Right kidney (tissue), 1 donor: ENCODE data around the gene IL1RAPL1.

ENCODE experiments used
- DNase-seq: peaks from one replicate; pipeline ENCODE4 v3.0.0-alpha.2; 2016

IL1RAPL1 gene

GRCh38 chrX:29798469-29798868 lies 1211.2 kb downstream of the IL1RAPL1 start:
- no peak for DNase-seq

DNA sequence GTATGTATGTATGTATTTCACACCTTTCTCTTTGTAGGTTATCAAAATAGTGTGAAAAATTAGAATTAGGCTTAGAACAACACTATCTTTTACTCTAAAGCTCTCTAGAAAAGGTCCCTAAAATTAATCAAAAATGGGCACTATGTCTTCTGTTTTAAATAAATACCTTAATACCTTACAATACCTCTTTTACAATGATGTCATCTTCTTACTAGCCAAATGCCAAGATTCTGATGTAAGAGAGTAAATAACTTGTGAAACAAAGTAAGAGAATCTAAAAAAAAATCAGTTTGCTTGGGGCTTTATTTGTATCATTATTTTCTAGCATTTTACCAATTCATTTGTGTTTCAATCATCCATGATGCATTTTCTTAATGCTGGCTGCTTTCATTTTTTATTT lies 1225.9 kb downstream of the IL1RAPL1 start:
- no peak for DNase-seq

DNA sequence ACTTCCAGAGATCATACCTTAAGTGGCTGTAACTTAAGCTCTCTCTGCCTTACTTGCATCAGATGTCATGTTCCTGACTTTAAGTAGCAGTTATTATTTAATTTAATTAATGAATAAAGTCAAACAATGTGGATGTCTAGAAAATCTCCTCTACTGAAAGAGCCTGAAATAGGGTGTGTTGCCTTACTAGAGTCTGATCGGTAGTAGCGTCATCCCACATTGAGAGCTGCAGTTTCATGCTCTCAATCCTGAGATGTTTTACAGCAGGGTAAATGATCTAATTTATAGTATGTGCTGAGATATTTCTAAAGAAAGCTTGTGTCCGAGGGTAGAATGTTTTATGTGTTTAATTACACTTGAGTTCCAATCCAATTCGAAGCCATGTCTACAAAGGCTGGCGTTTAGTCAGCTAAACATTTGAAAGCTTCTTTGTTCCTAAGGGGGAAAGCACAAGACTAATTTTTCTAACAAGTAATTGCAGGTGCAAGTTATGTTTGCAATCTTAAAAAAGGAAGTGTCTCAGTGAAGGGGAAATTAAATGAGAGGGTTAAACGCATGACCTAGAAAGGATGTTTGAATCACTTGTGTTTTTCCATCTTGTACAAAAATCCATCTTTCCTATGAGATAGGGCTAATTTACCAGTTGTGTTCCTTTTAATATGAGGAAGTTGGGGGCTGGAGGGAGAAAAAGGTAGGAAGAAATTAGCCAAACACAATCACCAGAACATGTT lies 1237.1 kb downstream of the IL1RAPL1 start:
- no peak for DNase-seq

DNA sequence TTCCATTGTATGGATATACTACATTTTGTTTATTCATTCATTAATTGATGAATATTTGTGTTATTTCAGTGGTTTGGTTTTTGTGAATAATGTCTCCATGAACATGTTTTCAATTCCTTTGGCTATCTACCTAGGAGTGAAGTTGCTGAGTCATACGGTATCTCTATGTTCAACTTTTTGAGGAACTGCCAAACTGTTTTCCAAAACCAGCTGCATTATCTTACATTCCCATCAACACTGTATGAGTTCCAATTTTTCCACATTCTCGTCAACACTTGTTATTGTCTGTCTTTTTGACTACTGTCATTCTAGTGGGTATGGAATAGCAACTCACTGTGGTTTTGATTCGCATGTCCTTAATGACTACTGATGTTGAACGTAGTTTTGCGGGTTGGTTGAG lies 1239.5 kb downstream of the IL1RAPL1 start:
- no peak for DNase-seq

- DNase-seq, result no peak
Observed at GRCh38 chrX:29834311-29834710, 1247.1 kb downstream of the IL1RAPL1 start.

DNA sequence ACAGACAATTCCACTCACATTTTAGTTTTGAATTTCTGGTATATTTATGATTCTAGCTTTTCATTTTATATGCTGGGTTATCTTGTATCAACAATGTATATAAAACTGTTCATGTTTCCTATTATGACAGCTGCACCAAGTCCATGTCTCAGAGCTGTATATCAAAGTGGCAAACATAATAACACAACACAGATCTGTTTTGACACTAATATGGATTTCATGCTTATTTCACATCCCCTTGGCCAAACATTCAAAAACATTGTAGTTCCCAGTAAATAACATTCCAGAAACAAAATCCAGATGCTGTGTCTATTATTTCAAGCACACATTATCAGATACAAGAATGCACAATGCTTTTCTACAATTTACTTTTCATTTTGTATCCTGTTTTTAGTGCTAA lies 1247.5 kb downstream of the IL1RAPL1 start:
- no peak for DNase-seq

DNA sequence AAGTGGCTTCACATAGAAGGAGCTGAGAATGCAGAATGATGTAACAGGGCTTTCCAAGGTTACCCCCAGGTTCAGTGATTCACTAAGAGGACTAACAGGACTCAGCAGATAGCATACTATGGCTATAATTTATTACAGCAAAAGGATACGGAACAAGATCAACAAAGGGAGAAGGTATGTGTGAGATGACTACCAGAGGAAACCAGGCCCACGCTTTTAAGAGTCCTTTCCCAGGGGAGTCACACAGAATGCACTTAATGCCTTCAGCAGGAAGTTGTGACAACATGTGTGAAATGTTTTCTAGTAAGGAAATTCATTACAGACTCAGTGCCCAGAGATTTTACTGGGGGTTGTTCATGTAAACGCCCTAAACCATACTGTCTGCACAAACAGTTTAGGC lies 1254.5 kb downstream of the IL1RAPL1 start:
- no peak for DNase-seq

DNA sequence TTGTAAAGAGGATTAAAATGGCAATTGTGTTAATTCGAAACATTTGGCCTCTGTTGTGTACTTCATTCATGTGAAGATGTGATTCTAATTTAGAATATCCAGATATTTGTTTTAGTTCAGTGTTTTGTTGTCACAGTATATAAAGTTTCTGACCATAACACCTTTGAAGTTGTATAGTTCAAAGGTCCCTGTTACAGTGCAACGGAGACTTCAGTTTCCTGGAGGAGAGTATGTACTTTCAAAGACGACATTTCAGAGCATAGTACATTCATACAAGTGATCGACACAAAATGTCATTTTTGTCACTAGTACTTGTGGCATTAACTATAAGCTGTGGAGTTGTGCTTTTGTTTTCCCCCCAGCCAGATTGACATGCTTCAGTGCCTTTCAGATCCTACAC lies 1255.3 kb downstream of the IL1RAPL1 start:
- no peak for DNase-seq

DNA sequence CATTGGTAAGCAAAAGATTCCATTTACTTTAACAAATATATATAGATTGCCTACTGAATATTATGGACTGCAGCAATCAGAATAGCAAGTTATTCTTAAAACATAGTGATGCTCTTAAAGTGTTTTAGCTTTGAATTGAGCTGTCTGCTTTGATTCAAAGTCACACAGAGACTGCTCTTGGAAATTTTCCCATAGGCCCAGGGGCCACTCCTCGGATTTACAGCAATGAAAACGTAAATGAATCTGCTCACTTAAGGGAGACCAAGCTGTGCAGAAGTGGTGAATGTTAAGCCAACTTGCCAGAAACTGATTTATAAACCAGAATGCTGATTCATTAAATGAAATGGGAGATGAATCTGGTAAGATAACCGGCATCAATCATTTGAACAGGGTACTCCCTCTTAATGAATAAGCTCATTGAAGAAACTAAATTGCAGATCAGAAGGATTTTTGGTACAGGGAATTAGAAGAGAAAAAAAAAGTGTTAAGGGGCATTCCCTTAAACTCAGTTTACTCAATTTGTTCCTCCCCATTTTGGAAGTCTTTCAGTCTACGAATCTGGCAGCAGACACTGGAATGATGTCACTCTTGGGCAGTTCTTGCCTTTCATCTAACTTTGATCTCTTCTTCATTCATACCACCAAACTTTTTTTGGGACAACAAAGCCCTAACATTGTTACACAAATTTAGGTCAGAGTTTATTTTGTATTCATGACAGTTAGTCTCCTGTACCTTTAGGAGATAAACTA lies 1264.8 kb downstream of the IL1RAPL1 start:
- DNase-seq, result no peak

GRCh38 chrX:29852767-29853166 lies 1265.5 kb downstream of the IL1RAPL1 start:
- no peak for DNase-seq

- DNase-seq, result no peak
Observed at GRCh38 chrX:29858714-29859113, 1271.5 kb downstream of the IL1RAPL1 start.

DNA sequence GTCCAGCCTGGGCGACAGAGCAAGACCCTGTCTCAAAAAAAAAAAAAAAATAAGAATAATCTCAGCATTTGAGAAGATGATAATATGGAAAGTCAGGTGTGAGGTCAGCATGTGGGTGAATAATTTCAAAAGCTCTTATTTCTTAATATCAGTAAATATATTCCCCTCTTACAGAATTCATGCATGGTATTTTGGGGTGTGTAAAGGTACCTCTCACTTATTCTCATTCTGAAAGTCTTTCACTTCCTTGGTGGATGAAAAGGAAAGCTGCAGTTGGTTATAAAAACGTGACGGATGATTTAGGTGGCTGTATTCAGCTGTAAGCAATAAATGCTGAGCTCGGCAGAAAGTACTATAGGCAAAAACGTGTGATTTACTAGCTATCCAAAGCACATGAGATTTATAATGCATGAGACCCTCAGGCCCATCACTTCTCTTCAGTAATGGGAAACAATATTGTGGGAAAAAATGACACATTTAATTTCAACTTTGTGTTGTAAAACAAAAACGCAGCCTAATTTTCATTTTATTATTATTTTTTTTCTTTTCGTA lies 1275.0 kb downstream of the IL1RAPL1 start:
- no peak for DNase-seq

GRCh38 chrX:29867971-29868370 lies 1280.7 kb downstream of the IL1RAPL1 start:
- no peak for DNase-seq

DNA sequence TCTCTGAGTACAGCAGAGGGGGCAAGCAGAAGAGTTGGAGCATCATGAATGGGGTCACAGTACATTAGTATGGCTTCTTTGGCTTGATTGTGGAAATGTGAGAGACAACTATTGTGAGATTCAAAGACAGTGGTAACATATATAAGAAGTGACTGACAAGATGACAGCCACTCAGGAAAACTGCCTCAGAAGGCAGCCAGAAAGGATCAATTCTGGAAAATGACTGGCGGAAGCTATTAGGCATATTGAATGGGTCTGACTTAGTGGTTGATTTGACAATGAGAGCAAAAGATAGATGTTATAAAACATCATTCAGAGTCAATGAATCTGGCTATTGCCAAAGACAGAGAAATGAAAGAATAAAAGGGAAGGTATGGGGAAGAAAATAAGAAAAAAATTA lies 1282.6 kb downstream of the IL1RAPL1 start:
- DNase-seq, result no peak

DNA sequence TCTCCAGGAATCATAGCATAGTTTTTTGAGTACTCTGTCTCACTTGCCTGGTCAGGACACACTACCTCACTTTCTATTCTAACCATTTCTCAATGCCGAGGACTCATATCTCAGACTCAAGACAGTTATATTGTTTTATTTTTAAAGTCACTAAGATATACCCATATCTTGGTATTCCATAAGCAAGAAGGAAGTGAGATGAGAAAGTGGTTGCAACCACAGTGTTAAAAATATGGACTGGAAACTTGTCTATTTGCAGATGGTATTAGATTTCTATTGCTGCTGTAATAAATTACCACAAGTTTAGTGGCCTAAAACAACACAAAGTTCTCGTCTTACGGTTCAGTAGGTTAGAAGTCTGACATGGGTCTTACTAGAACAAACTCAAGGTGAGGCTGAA lies 1283.4 kb downstream of the IL1RAPL1 start:
- no peak for DNase-seq

GRCh38 chrX:29872831-29873230 lies 1285.6 kb downstream of the IL1RAPL1 start:
- no peak for DNase-seq

- no peak for DNase-seq
Observed at GRCh38 chrX:29876733-29877132, 1289.5 kb downstream of the IL1RAPL1 start.

GRCh38 chrX:29880977-29881376 lies 1293.7 kb downstream of the IL1RAPL1 start:
- DNase-seq, result no peak

- no peak for DNase-seq
Observed at GRCh38 chrX:29890004-29890403, 1302.8 kb downstream of the IL1RAPL1 start.

GRCh38 chrX:29890646-29891200 lies 1303.5 kb downstream of the IL1RAPL1 start:
- DNase-seq, result no peak

DNA sequence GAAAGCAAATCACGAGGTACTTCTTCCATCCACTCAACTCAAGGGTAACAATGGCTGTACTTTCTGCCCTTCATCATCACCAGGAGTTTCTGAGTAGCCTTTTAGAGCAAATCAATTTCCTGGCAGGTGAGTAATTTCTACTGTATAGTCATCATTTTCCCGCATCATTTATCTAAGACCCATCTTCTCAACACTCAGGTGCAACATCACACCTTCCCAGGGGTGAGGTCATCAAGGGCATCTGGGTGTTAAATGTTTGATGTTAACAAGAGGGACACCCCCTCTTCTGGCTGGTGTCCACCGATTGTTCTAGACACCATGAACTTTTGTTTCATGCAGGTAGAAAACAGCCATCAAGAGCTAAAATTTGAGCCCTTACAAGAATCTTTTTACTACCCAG lies 1314.8 kb downstream of the IL1RAPL1 start:
- DNase-seq, result no peak

GRCh38 chrX:29903360-29903759 lies 1316.1 kb downstream of the IL1RAPL1 start:
- no peak for DNase-seq

DNA sequence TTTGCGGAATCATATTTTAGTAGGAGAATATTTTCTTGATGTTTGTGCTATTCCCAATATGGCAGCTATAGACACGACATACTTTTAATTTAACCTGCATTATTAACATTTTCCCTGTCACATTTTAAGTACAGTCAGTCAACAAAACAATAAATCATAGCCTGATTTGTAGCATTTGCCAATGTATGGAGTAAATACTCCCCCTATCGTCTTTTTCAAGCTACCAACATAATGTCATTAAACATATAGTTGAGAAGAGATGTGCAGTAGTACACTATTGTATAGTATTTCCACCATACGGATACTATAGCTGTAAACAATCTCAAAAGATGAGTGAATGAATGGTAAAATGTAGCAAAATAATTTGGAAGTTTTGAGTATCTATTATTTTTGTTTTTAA lies 1324.4 kb downstream of the IL1RAPL1 start:
- no peak for DNase-seq
